Endodermal cell (in vitro differentiated cells): Measurements from ENCODE around the gene TCF15. TPM values are rescaled to one million over a fixed set of nuclear protein-coding genes. Genes with fewer than 3 reads are reported as not detected.

Experiments used
- DNase-seq: peaks from one replicate; pipeline ENCODE4 v3.0.0-alpha.2; 2017
- H3K27ac ChIP-seq: 2 replicates; pipeline ENCODE4 v1.5.1; 2013; ENCODE audit warnings: mild to moderate bottlenecking, low read depth, low read length, moderate library complexity
- H3K27me3 ChIP-seq: 2 replicates; pipeline ENCODE4 v1.6.1; 2013; ENCODE audit warnings: mild to moderate bottlenecking, low read length, moderate library complexity; ENCODE audit not compliant: insufficient read depth, control insufficient read depth, poor library complexity, severe bottlenecking
- H3K36me3 ChIP-seq: 2 replicates; pipeline ENCODE4 v1.7.0; 2013; ENCODE audit warnings: mild to moderate bottlenecking, low read length, moderate library complexity; ENCODE audit not compliant: control insufficient read depth, insufficient read depth
- H3K4me1 ChIP-seq: one replicate; pipeline ENCODE4 v1.7.0; 2013; ENCODE audit warnings: low read length; ENCODE audit not compliant: control insufficient read depth, insufficient read depth
- H3K4me3 ChIP-seq: 2 replicates; pipeline ENCODE4 v1.5.1; 2013; ENCODE audit warnings: mild to moderate bottlenecking, low read length, moderate library complexity
- H3K9ac ChIP-seq: 2 replicates; pipeline ENCODE4 v1.6.1; 2013; ENCODE audit warnings: mild to moderate bottlenecking, low read length, moderate library complexity; ENCODE audit not compliant: poor library complexity, severe bottlenecking; ENCODE audit errors: extremely low read depth
- H3K9me3 ChIP-seq: 2 replicates; pipeline ENCODE4 v1.6.1; 2013; ENCODE audit warnings: mild to moderate bottlenecking, low read length, moderate library complexity; ENCODE audit not compliant: control insufficient read depth
- H3K27ac Mint-ChIP-seq: 2 replicates; pipeline ENCODE4 v1.8.0; 2020; ENCODE audit warnings: mixed read lengths
- H3K27me3 Mint-ChIP-seq: 2 replicates; pipeline ENCODE4 v1.8.0; 2021; ENCODE audit warnings: mild to moderate bottlenecking, mixed read lengths; ENCODE audit not compliant: insufficient read depth
- H3K36me3 Mint-ChIP-seq: 2 replicates; pipeline ENCODE4 v1.8.0; 2020; ENCODE audit warnings: low read depth, mixed read lengths
- H3K4me1 Mint-ChIP-seq: 2 replicates; pipeline ENCODE4 v1.8.0; 2020; ENCODE audit warnings: mixed read lengths
- H3K4me3 Mint-ChIP-seq: 2 replicates; pipeline ENCODE4 v1.8.0; 2020; ENCODE audit warnings: mild to moderate bottlenecking, moderate library complexity, mixed read lengths
- H3K9me3 Mint-ChIP-seq: 2 replicates; pipeline ENCODE4 v1.8.0; 2020; ENCODE audit warnings: mild to moderate bottlenecking, mixed read lengths
- CTCF ChIP-seq: fragments of 200-600 bp; sonication (generic); conservative IDR thresholded peaks from 2 replicates; pipeline ENCODE4 v1.5.0; 2021; ENCODE audit warnings: antibody characterized with exemption, mild to moderate bottlenecking
- WGBS, 2 experiments: methylation state at CpG; one replicate each; pipeline versions ENCODE4 v1.1.5 to v1.1.7; 2013; ENCODE audit warnings: missing lambda C conversion rate in 2 of 2, mixed read lengths in 1 of 2; ENCODE audit not compliant: insufficient coverage in 1 of 2, insufficient read length in 1 of 2; 5-methylcytosine and 5-hydroxymethylcytosine counted together
- total RNA-seq, 2 donors: library from RNA; stranded (reverse); fragmentation: NEBNext Ultra II Directional in 1 of 2; extraction: Animal tissue kit (Norgen Biotek cat#: 25700) in 1 of 2; gene quantifications; 2 replicates in 1 of 2; 3 replicates in 1 of 2; pipeline ENCODE4 v1.2.1, GENCODE V29; 2021

Gene TCF15
- total RNA-seq, 2 donors from 2014 or later: 1.9 to 2.2 TPM

GRCh38 chr20:564192-564591 lies 45.9 kb downstream of the TCF15 start:
- no peaks in the 10 kb centered on the region for H3K9me3 Mint-ChIP-seq
- no peaks in the 10 kb centered on the region for H3K36me3 Mint-ChIP-seq
- Histone ChIP-seq H3K36me3 (no peaks in the 10 kb centered on the region), H3K4me3 (no peak overlapping the region), H3K27me3 (no peaks in the 10 kb centered on the region), H3K4me1 (no peaks in the 10 kb centered on the region), H3K9ac (no peak overlapping the region), H3K9me3 (no peaks in the 10 kb centered on the region), H3K27ac (no peak overlapping the region)
- WGBS, 2 experiments: 87 to 91% methylated on average over 1 to 3 of the region's 3 CpGs
- DNase-seq: peak; percentile 24
- no peak overlapping the region for H3K4me3 Mint-ChIP-seq
- TF ChIP-seq CTCF: no peak
- H3K4me1 Mint-ChIP-seq: peaks cover 3% of the 10 kb centered on the region
- H3K27ac Mint-ChIP-seq: no peak overlapping the region
- H3K27me3 Mint-ChIP-seq: peaks cover 2% of the 10 kb centered on the region

DNA sequence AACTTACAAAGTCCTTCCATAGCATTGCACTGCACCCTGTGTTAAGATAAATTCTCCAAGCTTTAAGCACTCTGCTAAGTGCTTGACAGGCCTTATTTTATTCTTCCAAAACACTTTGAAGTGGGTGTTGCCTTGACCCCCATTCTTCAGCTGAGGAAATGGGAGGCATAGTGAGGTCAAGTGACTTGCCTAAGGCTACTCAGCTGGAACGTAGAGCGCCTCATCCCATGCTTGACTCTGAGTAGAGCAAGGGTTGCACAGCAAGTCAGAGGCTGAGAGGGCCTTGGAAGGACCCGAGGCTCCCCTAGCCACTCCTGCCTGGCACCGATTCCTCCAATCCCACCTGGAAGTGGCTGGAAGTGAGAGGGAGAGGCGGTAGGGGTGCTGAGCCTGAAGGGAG lies 46.9 kb downstream of the TCF15 start:
- H3K4me1 Mint-ChIP-seq: peaks cover 3% of the 10 kb centered on the region
- no peak overlapping the region for H3K9ac ChIP-seq
- peak; percentile 36 for DNase-seq
- H3K4me3 ChIP-seq: no peak overlapping the region
- H3K27me3 Mint-ChIP-seq: peaks cover 2% of the 10 kb centered on the region
- TF ChIP-seq CTCF: no peak
- H3K9me3 ChIP-seq: no peaks in the 10 kb centered on the region
- no peaks in the 10 kb centered on the region for H3K36me3 ChIP-seq
- H3K36me3 Mint-ChIP-seq: no peaks in the 10 kb centered on the region
- no peak overlapping the region for H3K27ac ChIP-seq
- no peak overlapping the region for H3K27ac Mint-ChIP-seq
- H3K4me1 ChIP-seq: no peaks in the 10 kb centered on the region
- no peaks in the 10 kb centered on the region for H3K27me3 ChIP-seq
- H3K9me3 Mint-ChIP-seq: no peaks in the 10 kb centered on the region
- no peak overlapping the region for H3K4me3 Mint-ChIP-seq
- WGBS, 2 experiments: 91 to 100% methylated on average over 2 to 5 of the region's 5 CpGs

DNA sequence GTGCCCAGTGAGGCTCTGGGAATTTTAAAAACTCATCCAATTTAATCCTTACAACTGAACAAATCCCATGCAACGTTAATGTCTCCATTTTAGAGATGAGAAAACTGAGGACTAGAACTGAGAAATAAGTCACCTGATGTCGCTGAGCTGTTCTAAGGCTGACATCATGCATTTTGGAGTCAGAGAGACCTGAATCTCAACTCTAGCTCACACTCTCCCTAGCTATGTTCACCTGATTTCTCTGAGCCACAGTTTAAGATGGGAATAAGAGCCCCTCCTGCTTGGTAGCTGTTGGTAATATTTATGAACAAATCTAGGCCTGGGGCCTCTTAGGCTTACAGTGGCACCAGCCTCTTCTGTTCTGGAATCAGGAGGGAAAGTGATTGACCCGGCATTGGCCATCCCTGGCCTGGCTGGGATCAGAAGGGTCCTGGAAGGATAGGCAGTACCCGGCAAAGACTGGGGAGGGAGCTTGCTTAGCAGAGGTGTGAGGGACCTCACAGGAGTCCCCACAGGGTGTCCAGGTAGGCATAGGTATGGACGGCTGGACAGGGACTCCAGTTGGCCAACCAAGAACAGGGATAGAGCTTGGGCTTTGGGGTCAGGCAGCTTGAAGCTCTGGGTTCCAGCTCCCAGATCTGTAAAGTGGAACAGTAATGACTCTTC lies 47.7 kb downstream of the TCF15 start:
- H3K36me3 Mint-ChIP-seq: no peaks in the 10 kb centered on the region
- no peaks in the 10 kb centered on the region for H3K36me3 ChIP-seq
- peak; percentile 29 for DNase-seq
- H3K9ac ChIP-seq: no peak overlapping the region
- TF ChIP-seq CTCF: no peak
- H3K27ac Mint-ChIP-seq: no peak overlapping the region
- H3K9me3 Mint-ChIP-seq: no peaks in the 10 kb centered on the region
- H3K27me3 ChIP-seq: no peaks in the 10 kb centered on the region
- no peaks in the 10 kb centered on the region for H3K4me1 ChIP-seq
- H3K27ac ChIP-seq: no peak overlapping the region
- H3K4me3 ChIP-seq: no peak overlapping the region
- H3K27me3 Mint-ChIP-seq: peaks cover 2% of the 10 kb centered on the region
- H3K4me1 Mint-ChIP-seq: peaks cover 3% of the 10 kb centered on the region
- H3K4me3 Mint-ChIP-seq: no peak overlapping the region
- H3K9me3 ChIP-seq: no peaks in the 10 kb centered on the region
- WGBS, 2 experiments: 88 to 96% methylated on average over 5 of the region's 5 CpGs
